ENCODE results near the gene MED12L.

The MED12L gene

DNA sequence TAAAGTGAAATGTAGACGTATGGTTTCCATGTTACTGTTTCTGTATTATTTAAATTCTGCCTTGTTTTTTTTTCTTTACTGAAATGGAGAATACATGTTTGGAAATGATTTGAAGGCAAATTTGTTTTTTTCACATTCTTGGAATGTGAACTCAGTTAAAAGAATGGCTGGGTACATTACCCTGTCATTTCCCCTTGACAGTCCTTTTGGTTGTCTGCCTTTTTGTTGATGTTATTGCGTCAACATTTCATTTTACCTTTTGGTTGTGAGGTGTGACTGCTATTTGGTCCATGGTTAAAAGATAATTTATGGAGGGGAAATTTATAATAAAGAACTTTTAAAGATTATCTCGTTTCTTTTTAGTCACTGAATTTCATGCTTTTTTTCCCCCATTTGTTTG lies 120.7 kb downstream of the MED12L start:
- H3K4me1 ChIP-seq (ENCODE audit: control insufficient read depth, insufficient read depth, low read length): no peaks in the 10 kb centered on the region
- H3K4me2 ChIP-seq (ENCODE audit: low read length): no peak overlapping the region
- no peak overlapping the region for H3K9ac ChIP-seq (ENCODE audit: low read depth, low read length)
- no peaks in the 10 kb centered on the region for H3K27me3 ChIP-seq (ENCODE audit: control insufficient read depth, insufficient read depth, low read length)
- no peaks in the 10 kb centered on the region for H3K36me3 ChIP-seq (ENCODE audit: insufficient read depth, low read length)
- H3K4me3 ChIP-seq (ENCODE audit: low read length): no peak overlapping the region
- no peaks in the 10 kb centered on the region for H3K9me3 ChIP-seq (replicated peaks; ENCODE audit: low read length)

DNA sequence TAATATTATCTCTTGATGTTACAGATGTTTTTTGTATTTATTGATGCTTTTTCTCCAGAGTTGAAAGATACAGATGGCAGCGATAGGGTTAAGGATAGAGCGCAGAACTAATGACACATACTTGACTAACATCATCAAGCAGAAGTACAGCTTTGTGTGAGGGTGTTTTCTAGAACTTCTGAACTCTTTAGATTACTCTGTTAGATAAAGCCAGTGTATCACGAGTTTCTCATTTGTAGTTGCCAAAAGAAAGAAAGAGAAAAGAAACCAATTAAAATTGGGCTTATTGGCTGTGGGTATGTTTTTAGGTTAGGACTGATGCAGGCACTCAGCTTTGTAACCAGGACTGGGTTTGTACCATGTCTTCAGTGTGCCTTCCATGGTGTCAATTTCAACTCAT lies 124.2 kb downstream of the MED12L start:
- Histone ChIP-seq H3K27me3 (ENCODE audit: control insufficient read depth, insufficient read depth, low read length) (no peaks in the 10 kb centered on the region), H3K36me3 (ENCODE audit: insufficient read depth, low read length) (no peaks in the 10 kb centered on the region), H3K9ac (ENCODE audit: low read depth, low read length) (no peak overlapping the region), H3K4me1 (ENCODE audit: control insufficient read depth, insufficient read depth, low read length) (no peaks in the 10 kb centered on the region), H3K4me2 (ENCODE audit: low read length) (no peak overlapping the region), H3K9me3 (replicated peaks; ENCODE audit: low read length) (no peaks in the 10 kb centered on the region), H3K4me3 (ENCODE audit: low read length) (no peak overlapping the region)

DNA sequence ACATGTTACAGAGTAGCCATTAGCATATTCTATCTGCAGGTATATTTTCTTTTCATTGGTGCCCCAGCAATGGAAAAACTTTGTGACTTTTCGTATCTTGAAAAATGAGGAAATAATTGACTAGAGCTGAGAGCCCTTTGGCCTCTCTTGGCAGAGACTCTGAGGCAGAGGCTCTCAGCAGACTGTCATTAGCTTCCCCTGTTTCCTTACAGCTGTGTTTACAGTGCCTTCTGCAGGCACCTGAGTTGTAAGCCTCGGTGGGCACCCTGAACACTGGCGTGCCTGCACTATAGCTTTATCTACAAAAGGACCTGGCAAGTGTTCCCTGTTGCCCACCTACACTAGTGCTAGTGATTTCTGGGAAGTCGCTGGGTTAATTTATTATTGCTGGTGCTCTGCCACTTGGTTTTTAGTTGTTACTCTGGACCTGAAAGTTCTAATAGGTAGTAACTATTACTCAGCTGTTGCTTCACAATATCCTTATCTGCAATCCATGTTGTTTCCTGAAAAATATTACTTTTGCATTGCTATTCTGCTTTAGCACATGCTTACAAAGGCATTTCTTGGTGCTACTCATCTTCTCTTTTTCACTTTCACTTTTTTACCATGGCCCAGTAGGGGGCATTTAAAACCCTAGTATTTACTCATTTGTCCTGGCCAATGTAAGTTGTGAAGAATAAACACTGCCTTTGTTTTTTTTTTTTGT lies 125.4 kb downstream of the MED12L start:
- no peaks in the 10 kb centered on the region for H3K9me3 ChIP-seq (replicated peaks; ENCODE audit: low read length)
- H3K27me3 ChIP-seq (ENCODE audit: control insufficient read depth, insufficient read depth, low read length): no peaks in the 10 kb centered on the region
- no peaks in the 10 kb centered on the region for H3K4me1 ChIP-seq (ENCODE audit: control insufficient read depth, insufficient read depth, low read length)
- H3K4me2 ChIP-seq (ENCODE audit: low read length): no peak overlapping the region
- no peak overlapping the region for H3K9ac ChIP-seq (ENCODE audit: low read depth, low read length)
- no peaks in the 10 kb centered on the region for H3K36me3 ChIP-seq (ENCODE audit: insufficient read depth, low read length)
- H3K4me3 ChIP-seq (ENCODE audit: low read length): no peak overlapping the region

DNA sequence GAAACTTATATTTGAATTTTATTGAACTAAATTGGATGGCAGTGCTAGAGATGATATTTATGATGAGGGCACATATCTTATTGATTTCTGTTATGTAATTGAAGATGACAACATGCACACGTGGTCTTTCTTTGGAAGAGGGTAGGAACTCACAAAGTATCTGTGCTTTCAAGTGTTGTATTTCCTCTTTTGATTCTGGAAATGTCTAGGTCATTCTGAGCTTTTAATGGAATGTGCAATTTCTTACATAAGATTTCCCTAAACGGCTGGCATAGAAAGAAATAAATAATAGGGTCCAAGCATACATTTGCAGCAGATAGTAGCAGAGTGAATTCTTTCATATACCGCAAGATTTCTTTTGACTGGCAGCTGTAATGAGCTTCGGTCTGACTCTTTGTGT lies 127.7 kb downstream of the MED12L start:
- H3K27me3 ChIP-seq (ENCODE audit: control insufficient read depth, insufficient read depth, low read length): no peaks in the 10 kb centered on the region
- H3K9me3 ChIP-seq (replicated peaks; ENCODE audit: low read length): no peaks in the 10 kb centered on the region
- H3K9ac ChIP-seq (ENCODE audit: low read depth, low read length): no peak overlapping the region
- no peaks in the 10 kb centered on the region for H3K36me3 ChIP-seq (ENCODE audit: insufficient read depth, low read length)
- H3K4me3 ChIP-seq (ENCODE audit: low read length): no peak overlapping the region
- peaks cover 3% of the 10 kb centered on the region for H3K4me1 ChIP-seq (ENCODE audit: control insufficient read depth, insufficient read depth, low read length)
- no peak overlapping the region for H3K4me2 ChIP-seq (ENCODE audit: low read length)

DNA sequence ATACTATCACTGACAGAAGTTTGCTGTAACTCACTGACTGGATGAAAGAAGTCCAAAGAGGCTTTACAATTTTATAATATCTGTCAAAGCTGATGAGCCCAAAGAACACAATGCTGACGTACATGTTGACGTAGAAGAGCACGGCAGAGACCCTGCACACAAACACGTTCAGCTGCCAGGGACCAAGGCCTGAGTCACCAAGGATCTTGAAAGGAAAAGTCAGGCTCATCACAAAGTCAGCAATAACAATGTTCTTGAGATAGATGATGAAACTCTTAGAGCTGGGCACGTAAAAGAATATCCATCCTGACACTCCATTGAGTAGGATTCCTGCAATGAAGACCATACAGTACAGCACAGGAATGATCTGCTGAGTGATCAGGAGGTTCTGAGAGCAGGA lies 128.4 kb downstream of the MED12L start:
- Histone ChIP-seq H3K4me1 (ENCODE audit: control insufficient read depth, insufficient read depth, low read length) (peaks cover 4% of the 10 kb centered on the region), H3K27me3 (ENCODE audit: control insufficient read depth, insufficient read depth, low read length) (no peaks in the 10 kb centered on the region)

GRCh38 chr3:151214459-151214858 lies 129.0 kb downstream of the MED12L start:
- peaks cover 7% of the 10 kb centered on the region for H3K4me1 ChIP-seq (ENCODE audit: control insufficient read depth, insufficient read depth, low read length)
- no peaks in the 10 kb centered on the region for H3K9me3 ChIP-seq (replicated peaks; ENCODE audit: low read length)
- H3K4me2 ChIP-seq (ENCODE audit: low read length): no peak overlapping the region
- H3K4me3 ChIP-seq (ENCODE audit: low read length): no peak overlapping the region
- H3K36me3 ChIP-seq (ENCODE audit: insufficient read depth, low read length): no peaks in the 10 kb centered on the region
- no peaks in the 10 kb centered on the region for H3K27me3 ChIP-seq (ENCODE audit: control insufficient read depth, insufficient read depth, low read length)
- H3K9ac ChIP-seq (ENCODE audit: low read depth, low read length): no peak overlapping the region

More for the DNA sequence above, 128.4 kb downstream of the MED12L start:
- no peaks in the 10 kb centered on the region for H3K36me3 ChIP-seq (ENCODE audit: insufficient read depth, low read length)
- no peaks in the 10 kb centered on the region for H3K9me3 ChIP-seq (replicated peaks; ENCODE audit: low read length)
- no peak overlapping the region for H3K4me3 ChIP-seq (ENCODE audit: low read length)
- H3K4me2 ChIP-seq (ENCODE audit: low read length): no peak overlapping the region
- no peak overlapping the region for H3K9ac ChIP-seq (ENCODE audit: low read depth, low read length)

- Histone ChIP-seq H3K36me3 (ENCODE audit: insufficient read depth, low read length) (no peaks in the 10 kb centered on the region), H3K4me1 (ENCODE audit: control insufficient read depth, insufficient read depth, low read length) (peaks cover 7% of the 10 kb centered on the region), H3K4me2 (ENCODE audit: low read length) (no peak overlapping the region), H3K9ac (ENCODE audit: low read depth, low read length) (no peak overlapping the region), H3K27me3 (ENCODE audit: control insufficient read depth, insufficient read depth, low read length) (no peaks in the 10 kb centered on the region), H3K9me3 (replicated peaks; ENCODE audit: low read length) (no peaks in the 10 kb centered on the region), H3K4me3 (ENCODE audit: low read length) (no peak overlapping the region)
Measured at GRCh38 chr3:151216641-151217607, 131.5 kb downstream of the MED12L start.

DNA sequence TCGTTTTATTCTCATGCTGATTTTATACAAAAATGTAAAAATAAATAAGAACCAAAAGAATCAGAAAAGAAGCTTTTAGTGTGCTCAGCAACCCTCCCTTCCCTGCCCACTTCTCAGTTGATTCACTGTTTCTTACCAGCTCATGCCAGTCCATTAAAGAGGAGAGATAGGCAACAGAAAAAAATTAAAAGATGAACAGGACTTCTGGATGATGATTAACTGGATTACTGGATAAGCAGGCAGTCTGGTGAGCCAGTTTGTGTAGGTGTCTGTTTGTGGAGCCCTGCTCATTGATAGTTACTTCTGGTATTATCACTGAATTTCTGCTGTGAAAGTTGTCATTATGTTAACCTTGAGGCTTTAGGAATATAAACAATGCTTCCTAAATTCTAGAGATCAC lies 132.7 kb downstream of the MED12L start:
- Histone ChIP-seq H3K4me1 (ENCODE audit: control insufficient read depth, insufficient read depth, low read length) (peaks cover 7% of the 10 kb centered on the region), H3K4me3 (ENCODE audit: low read length) (no peak overlapping the region), H3K27me3 (ENCODE audit: control insufficient read depth, insufficient read depth, low read length) (no peaks in the 10 kb centered on the region), H3K4me2 (ENCODE audit: low read length) (no peak overlapping the region), H3K9ac (ENCODE audit: low read depth, low read length) (no peak overlapping the region), H3K9me3 (replicated peaks; ENCODE audit: low read length) (no peaks in the 10 kb centered on the region), H3K36me3 (ENCODE audit: insufficient read depth, low read length) (no peaks in the 10 kb centered on the region)

- Histone ChIP-seq H3K27me3 (ENCODE audit: control insufficient read depth, insufficient read depth, low read length) (no peaks in the 10 kb centered on the region), H3K4me2 (ENCODE audit: low read length) (no peak overlapping the region), H3K4me1 (ENCODE audit: control insufficient read depth, insufficient read depth, low read length) (peaks cover 7% of the 10 kb centered on the region), H3K4me3 (ENCODE audit: low read length) (no peak overlapping the region), H3K9ac (ENCODE audit: low read depth, low read length) (no peak overlapping the region), H3K9me3 (replicated peaks; ENCODE audit: low read length) (no peaks in the 10 kb centered on the region), H3K36me3 (ENCODE audit: insufficient read depth, low read length) (no peaks in the 10 kb centered on the region)
Measured at GRCh38 chr3:151219056-151219455, 133.6 kb downstream of the MED12L start.

GRCh38 chr3:151224268-151224866 lies 138.9 kb downstream of the MED12L start:
- Histone ChIP-seq H3K36me3 (ENCODE audit: insufficient read depth, low read length) (no peaks in the 10 kb centered on the region), H3K4me2 (ENCODE audit: low read length) (no peak overlapping the region), H3K4me3 (ENCODE audit: low read length) (no peak overlapping the region), H3K27me3 (ENCODE audit: control insufficient read depth, insufficient read depth, low read length) (no peaks in the 10 kb centered on the region), H3K9ac (ENCODE audit: low read depth, low read length) (no peak overlapping the region), H3K4me1 (ENCODE audit: control insufficient read depth, insufficient read depth, low read length) (peaks cover 28% of the 10 kb centered on the region), H3K9me3 (replicated peaks; ENCODE audit: low read length) (no peaks in the 10 kb centered on the region)

DNA sequence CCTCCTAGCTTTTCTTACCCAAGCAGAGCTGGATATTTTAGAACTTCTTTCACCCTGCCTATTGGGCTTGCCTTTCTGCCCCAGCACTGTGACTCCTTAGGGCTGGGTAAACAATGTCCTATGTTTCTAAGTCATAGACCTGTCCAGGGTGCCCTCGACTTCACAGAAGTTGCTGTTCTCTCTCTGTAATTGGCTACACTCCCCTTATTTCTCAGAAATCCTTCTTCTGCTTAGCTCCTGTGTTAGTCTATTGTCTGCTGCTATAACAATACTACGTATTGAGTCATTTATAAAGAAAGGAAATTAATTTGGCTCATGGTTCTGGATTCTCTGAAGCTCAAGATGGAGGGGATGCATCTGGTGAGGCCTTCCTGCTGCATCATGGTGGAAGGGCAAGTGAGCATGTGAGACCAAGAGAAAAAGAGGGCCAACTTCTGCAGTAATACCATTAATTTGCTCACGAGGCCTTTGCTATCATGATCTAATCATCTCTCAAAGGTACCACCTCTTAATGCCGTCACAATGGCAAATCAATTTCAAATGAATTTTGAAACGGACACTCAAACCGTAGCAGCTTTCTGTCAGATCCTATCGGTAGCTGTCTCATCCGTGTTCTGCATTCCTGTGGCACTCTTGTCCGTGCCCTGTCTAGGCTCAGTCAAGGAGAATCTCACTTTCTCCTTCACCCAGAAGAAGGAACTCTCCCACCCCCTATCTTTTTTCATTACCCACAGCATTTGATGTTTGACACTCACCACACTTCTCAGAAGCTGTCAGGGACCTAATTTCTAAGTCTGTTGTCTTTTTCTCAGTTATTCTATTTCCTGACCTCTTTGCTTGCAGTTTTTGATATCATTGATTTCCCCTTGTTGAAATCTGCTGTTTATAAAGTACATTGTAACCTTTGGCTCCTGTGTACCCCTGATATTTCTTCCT lies 139.8 kb downstream of the MED12L start:
- H3K4me2 ChIP-seq (ENCODE audit: low read length): no peak overlapping the region
- no peaks in the 10 kb centered on the region for H3K9me3 ChIP-seq (replicated peaks; ENCODE audit: low read length)

More for the DNA sequence above, 139.8 kb downstream of the MED12L start:
- Histone ChIP-seq H3K36me3 (ENCODE audit: insufficient read depth, low read length) (no peaks in the 10 kb centered on the region), H3K4me1 (ENCODE audit: control insufficient read depth, insufficient read depth, low read length) (peaks cover 28% of the 10 kb centered on the region), H3K9ac (ENCODE audit: low read depth, low read length) (no peak overlapping the region), H3K4me3 (ENCODE audit: low read length) (no peak overlapping the region), H3K27me3 (ENCODE audit: control insufficient read depth, insufficient read depth, low read length) (no peaks in the 10 kb centered on the region)
